Fibroblast of mammary gland (primary cell): Measurements from ENCODE around the gene SERTAD2.

Experiments used
- DNase-seq: peaks from one replicate; pipeline ENCODE4 v3.0.0-alpha.2; 2010; ENCODE audit warnings: low read depth
- H3K4me3 ChIP-seq: 2 replicates; pipeline ENCODE4 v1.5.1; 2011; ENCODE audit warnings: low read depth, mild to moderate bottlenecking, low read length, moderate library complexity; ENCODE audit not compliant: control insufficient read depth
- CTCF ChIP-seq: conservative IDR thresholded peaks from 2 replicates; pipeline ENCODE4 v1.5.1; 2011; ENCODE audit warnings: low read depth, low read length, inconsistent platforms; ENCODE audit not compliant: control insufficient read depth, insufficient read depth

The SERTAD2 gene

GRCh38 chr2:64650296-64650695 lies 3.4 kb downstream of the SERTAD2 start:
- no peak for TF ChIP-seq CTCF
- no peak overlapping the region for H3K4me3 ChIP-seq
- no peak for DNase-seq

- H3K4me3 ChIP-seq, result no peak overlapping the region
- no peak for DNase-seq
- TF ChIP-seq CTCF, result no peak
Measured at GRCh38 chr2:64649626-64650025, 4.1 kb downstream of the SERTAD2 start.

GRCh38 chr2:64649013-64649484 lies 4.7 kb downstream of the SERTAD2 start:
- no peak for TF ChIP-seq CTCF
- DNase-seq, result no peak
- H3K4me3 ChIP-seq, result no peak overlapping the region

- TF ChIP-seq CTCF, result peak; percentile 96
- no peak overlapping the region for H3K4me3 ChIP-seq
- peak; percentile 72 for DNase-seq
Measured at GRCh38 chr2:64646007-64646880, 7.5 kb downstream of the SERTAD2 start.

GRCh38 chr2:64644458-64645382 lies 9.0 kb downstream of the SERTAD2 start:
- peak; percentile 68 for DNase-seq

More at GRCh38 chr2:64644458-64645382, 9.0 kb downstream of the SERTAD2 start:
- peak overlapping the region; percentile 50 for H3K4me3 ChIP-seq
- no peak for TF ChIP-seq CTCF
